Neural cell (in vitro differentiated cells): ENCODE results near the gene VPS13D. TPM values are rescaled to one million over a fixed set of nuclear protein-coding genes. Genes with fewer than 3 reads are reported as not detected.

Experiments
- H2AFZ ChIP-seq: fragments of 200-600, 300-800 bp; sonication (generic), shearing (Covaris generic); 2 replicates; pipeline ENCODE4 v1.6.0; 2014; ENCODE audit warnings: low read depth, mild to moderate bottlenecking, antibody characterized with exemption, low read length, moderate library complexity
- H3F3A ChIP-seq: fragments of 200-600 bp; shearing (Covaris generic); 2 replicates; pipeline ENCODE4 v1.6.1; 2016; ENCODE audit warnings: mild to moderate bottlenecking, moderate library complexity, mixed read lengths, antibody characterized with exemption, low read length; ENCODE audit not compliant: insufficient read depth, poor library complexity, severe bottlenecking
- H3K27ac ChIP-seq: fragments of 200-600, 300-800 bp; sonication (generic), shearing (Covaris generic); 2 replicates; pipeline ENCODE4 v1.5.1; 2014; ENCODE audit warnings: mild to moderate bottlenecking, low read length, moderate library complexity
- H3K27me3 ChIP-seq: fragments of 300-800, 200-600 bp; sonication (generic), shearing (Covaris generic); 2 replicates; pipeline ENCODE4 v1.6.0; 2014; ENCODE audit warnings: mild to moderate bottlenecking, low read depth, low read length, moderate library complexity; ENCODE audit not compliant: insufficient read depth
- H3K36me3 ChIP-seq: fragments of 300-800, 200-600 bp; sonication (generic), shearing (Covaris generic); 2 replicates; pipeline ENCODE4 v1.5.1; 2014; ENCODE audit warnings: mild to moderate bottlenecking, antibody characterized with exemption, low read length, moderate library complexity; ENCODE audit not compliant: insufficient read depth
- H3K4me2 ChIP-seq: fragments of 300-800, 200-600 bp; sonication (generic), shearing (Covaris generic); 2 replicates; pipeline ENCODE4 v1.6.0; 2014; ENCODE audit warnings: mild to moderate bottlenecking, low read length
- H3K4me3 ChIP-seq: fragments of 300-800, 200-600 bp; sonication (generic), shearing (Covaris generic); 2 replicates; pipeline ENCODE4 v1.5.1; 2014; ENCODE audit warnings: mild to moderate bottlenecking, low read length, moderate library complexity
- H3K79me2 ChIP-seq: fragments of 200-600 bp; shearing (Covaris generic); replicated peaks from 2 replicates; pipeline ENCODE4 v1.6.0; 2014; ENCODE audit warnings: mild to moderate bottlenecking, low read length, moderate library complexity; ENCODE audit not compliant: insufficient read depth
- H3K9ac ChIP-seq: fragments of 300-800, 200-600 bp; sonication (generic), shearing (Covaris generic); 2 replicates; pipeline ENCODE4 v1.6.1; 2016; ENCODE audit warnings: mild to moderate bottlenecking, low read length, mixed read lengths
- H3K9me2 ChIP-seq: fragments of 200-600 bp; shearing (Covaris generic); 2 replicates; pipeline ENCODE4 v1.6.1; 2016; ENCODE audit warnings: mild to moderate bottlenecking, low read length, mixed read lengths; ENCODE audit not compliant: insufficient read depth
- H3K9me3 ChIP-seq: fragments of 200-600, 300-800 bp; sonication (generic), shearing (Covaris generic); 2 replicates; pipeline ENCODE4 v1.6.1; 2016; ENCODE audit warnings: mild to moderate bottlenecking, mixed run types, low read length, moderate library complexity, mixed read lengths
- H4K20me1 ChIP-seq: fragments of 200-600 bp; shearing (Covaris generic); 2 replicates; pipeline ENCODE4 v1.6.1; 2016; ENCODE audit warnings: mild to moderate bottlenecking, mixed run types; ENCODE audit not compliant: insufficient read depth
- CTCF ChIP-seq: fragments of 450-650 bp; IDR thresholded peaks from 2 replicates; pipeline ENCODE4 v1.5.1; 2014; ENCODE audit warnings: antibody characterized with exemption, mild to moderate bottlenecking, moderate library complexity; ENCODE audit not compliant: poor library complexity, severe bottlenecking
- EP300 ChIP-seq: fragments of 450-650 bp; conservative IDR thresholded peaks from 2 replicates; pipeline ENCODE4 v1.6.1; 2014; ENCODE audit warnings: antibody characterized with exemption, mild to moderate bottlenecking, moderate library complexity; ENCODE audit not compliant: poor library complexity, severe bottlenecking
- EZH2 ChIP-seq: fragments of 200-600, 300-800 bp; shearing (Covaris generic), sonication (generic); IDR thresholded peaks from 2 replicates; pipeline ENCODE4 v1.6.1; 2014; ENCODE audit warnings: antibody characterized with exemption, low read length, borderline replicate concordance, mild to moderate bottlenecking; ENCODE audit not compliant: insufficient read depth, poor library complexity, severe bottlenecking
- MXI1 ChIP-seq: fragments of 450-650 bp; conservative IDR thresholded peaks from 2 replicates; pipeline ENCODE4 v1.6.1; 2014; ENCODE audit warnings: antibody characterized with exemption, mild to moderate bottlenecking; ENCODE audit not compliant: poor library complexity, severe bottlenecking
- POLR2AphosphoS5 ChIP-seq: IDR thresholded peaks from 2 replicates; pipeline ENCODE4 v1.6.1; 2012
- RAD21 ChIP-seq: fragments of 450-650 bp; conservative IDR thresholded peaks from 2 replicates; pipeline ENCODE4 v1.6.1; 2014; ENCODE audit warnings: antibody characterized with exemption, mild to moderate bottlenecking, moderate library complexity
- SMC3 ChIP-seq: fragments of 450-650 bp; conservative IDR thresholded peaks from 2 replicates; pipeline ENCODE4 v1.6.1; 2014; ENCODE audit warnings: antibody characterized with exemption, mild to moderate bottlenecking, moderate library complexity; ENCODE audit not compliant: poor library complexity
- TAF1 ChIP-seq: IDR thresholded peaks from 2 replicates; pipeline ENCODE4 v1.6.1; 2012; ENCODE audit warnings: low read depth
- polyA plus RNA-seq: library from polyadenylated mRNA; depleted of rRNA; stranded (reverse); fragments of >200 nt; gene quantifications from 2 replicates; pipeline ENCODE4 v1.2.3, GENCODE V29; 2014
- TF ChIP-seq, protein P1 (sequence below): IDR thresholded peaks from 2 replicates; pipeline ENCODE4 v1.6.1; 2012; ENCODE audit warnings: borderline replicate concordance

VPS13D gene
- polyA plus RNA-seq, 1 donor from 2014 or later, result 24.5 TPM

DNA sequence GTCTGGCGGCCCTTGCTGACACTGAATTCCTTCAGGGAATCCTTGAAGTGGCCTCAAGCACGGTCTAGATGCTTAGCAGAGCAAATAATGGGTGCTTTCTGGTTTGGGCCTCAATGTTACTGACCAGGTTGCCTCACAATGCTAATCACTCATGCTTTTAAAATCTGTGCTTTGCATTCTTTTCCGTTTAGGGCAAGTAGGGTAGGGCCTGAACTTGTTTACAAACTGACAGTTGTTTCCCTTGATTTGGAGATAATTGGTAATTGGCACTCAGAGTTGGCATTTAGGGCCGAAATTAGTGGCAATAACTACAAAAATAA, 1.4 kb downstream of the VPS13D start:
- H3K79me2 ChIP-seq, result peaks cover 19% of the 10 kb centered on the region
- peak overlapping the region; percentile 10 for H2AFZ ChIP-seq
- H3F3A ChIP-seq, result no peaks in the 10 kb centered on the region
- H3K9me2 ChIP-seq, result no peaks in the 10 kb centered on the region
- no peaks in the 10 kb centered on the region for H4K20me1 ChIP-seq
- H3K4me2 ChIP-seq, result peak overlapping the region; percentile 90
- H3K36me3 ChIP-seq, result no peaks in the 10 kb centered on the region
- H3K27ac ChIP-seq, result no peak overlapping the region
- H3K27me3 ChIP-seq, result no peaks in the 10 kb centered on the region
- no peaks in the 10 kb centered on the region for H3K9me3 ChIP-seq
- peak overlapping the region; percentile 98 for H3K4me3 ChIP-seq
- no peak for TF ChIP-seq MXI1
- TF ChIP-seq POLR2AphosphoS5, result no peak
- no peak for TF ChIP-seq CTCF
- TF ChIP-seq EZH2, result no peak
- no peak for TF ChIP-seq EP300
- no peak for TF ChIP-seq RAD21
- TF ChIP-seq TAF1, result no peak
- no peak for TF ChIP-seq SMC3
- TF ChIP-seq, protein P1, sequence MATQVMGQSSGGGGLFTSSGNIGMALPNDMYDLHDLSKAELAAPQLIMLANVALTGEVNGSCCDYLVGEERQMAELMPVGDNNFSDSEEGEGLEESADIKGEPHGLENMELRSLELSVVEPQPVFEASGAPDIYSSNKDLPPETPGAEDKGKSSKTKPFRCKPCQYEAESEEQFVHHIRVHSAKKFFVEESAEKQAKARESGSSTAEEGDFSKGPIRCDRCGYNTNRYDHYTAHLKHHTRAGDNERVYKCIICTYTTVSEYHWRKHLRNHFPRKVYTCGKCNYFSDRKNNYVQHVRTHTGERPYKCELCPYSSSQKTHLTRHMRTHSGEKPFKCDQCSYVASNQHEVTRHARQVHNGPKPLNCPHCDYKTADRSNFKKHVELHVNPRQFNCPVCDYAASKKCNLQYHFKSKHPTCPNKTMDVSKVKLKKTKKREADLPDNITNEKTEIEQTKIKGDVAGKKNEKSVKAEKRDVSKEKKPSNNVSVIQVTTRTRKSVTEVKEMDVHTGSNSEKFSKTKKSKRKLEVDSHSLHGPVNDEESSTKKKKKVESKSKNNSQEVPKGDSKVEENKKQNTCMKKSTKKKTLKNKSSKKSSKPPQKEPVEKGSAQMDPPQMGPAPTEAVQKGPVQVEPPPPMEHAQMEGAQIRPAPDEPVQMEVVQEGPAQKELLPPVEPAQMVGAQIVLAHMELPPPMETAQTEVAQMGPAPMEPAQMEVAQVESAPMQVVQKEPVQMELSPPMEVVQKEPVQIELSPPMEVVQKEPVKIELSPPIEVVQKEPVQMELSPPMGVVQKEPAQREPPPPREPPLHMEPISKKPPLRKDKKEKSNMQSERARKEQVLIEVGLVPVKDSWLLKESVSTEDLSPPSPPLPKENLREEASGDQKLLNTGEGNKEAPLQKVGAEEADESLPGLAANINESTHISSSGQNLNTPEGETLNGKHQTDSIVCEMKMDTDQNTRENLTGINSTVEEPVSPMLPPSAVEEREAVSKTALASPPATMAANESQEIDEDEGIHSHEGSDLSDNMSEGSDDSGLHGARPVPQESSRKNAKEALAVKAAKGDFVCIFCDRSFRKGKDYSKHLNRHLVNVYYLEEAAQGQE, result no peak
- H3K9ac ChIP-seq, result peak overlapping the region; percentile 83

DNA sequence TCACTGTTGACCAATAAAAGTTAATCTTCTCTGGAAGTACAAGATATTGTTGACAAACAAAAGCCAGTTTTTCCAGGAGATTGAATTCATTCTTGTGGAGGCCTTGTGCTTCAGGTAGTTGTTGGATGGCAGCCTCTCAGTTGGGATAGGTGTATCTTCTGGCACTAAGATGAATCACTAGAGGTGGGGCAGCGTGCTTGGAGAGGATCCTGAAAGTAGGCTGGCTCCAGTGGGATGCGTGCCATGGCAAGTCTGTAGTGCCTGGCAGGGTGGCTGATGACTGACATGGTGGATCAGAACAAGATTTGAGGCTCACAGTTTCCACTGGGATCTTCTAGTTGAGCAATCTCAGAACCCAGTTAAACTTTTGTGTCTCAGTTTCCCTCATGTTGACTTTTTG, 2.4 kb downstream of the VPS13D start:
- TF ChIP-seq TAF1 (no peak), MXI1 (no peak), RAD21 (no peak), SMC3 (no peak), CTCF (no peak), POLR2AphosphoS5 (no peak), EP300 (no peak), EZH2 (no peak)
- TF ChIP-seq, protein P1, result no peak
- Histone ChIP-seq H3K27ac (no peak overlapping the region), H3K4me2 (no peak overlapping the region), H3K4me3 (no peak overlapping the region), H3K79me2 (peaks cover 19% of the 10 kb centered on the region), H2AFZ (no peak overlapping the region), H3K9me3 (no peaks in the 10 kb centered on the region), H3F3A (no peaks in the 10 kb centered on the region), H3K9ac (no peak overlapping the region), H4K20me1 (no peaks in the 10 kb centered on the region), H3K36me3 (no peaks in the 10 kb centered on the region), H3K27me3 (no peaks in the 10 kb centered on the region), H3K9me2 (no peaks in the 10 kb centered on the region)
